Erythroblast (primary cell): ENCODE results near the gene TXNDC12.

Source experiments
- GATA1 ChIP-seq: IDR thresholded peaks from 2 replicates; pipeline ENCODE4 v1.6.1; 2011; ENCODE audit warnings: low read depth, mild to moderate bottlenecking, control low read depth, low read length, moderate library complexity
- POLR2A ChIP-seq: IDR thresholded peaks from 2 replicates; pipeline ENCODE4 v1.6.1; 2011; ENCODE audit warnings: mild to moderate bottlenecking, low read length

- TF ChIP-seq POLR2A = no peak
- no peak for TF ChIP-seq GATA1
These were observed 73.4 kb downstream of the TXNDC12 start for GRCh38 chr1:51981555-51981954.
